Type B pancreatic cell (in vitro differentiated cells): ENCODE results near the gene SCAMP5. TPM values are rescaled to one million over a fixed set of nuclear protein-coding genes. Genes with fewer than 3 reads are reported as not detected.

Experiments used
- DNase-seq: peaks from one replicate; pipeline ENCODE4 v3.0.0; 2021; ENCODE audit warnings: mixed read lengths; ENCODE audit not compliant: unreplicated experiment; ENCODE audit errors: extremely low spot score
- H3K27ac Mint-ChIP-seq: 2 replicates; pipeline ENCODE4 v1.8.0; 2021; ENCODE audit warnings: mild to moderate bottlenecking, mixed read lengths
- H3K27me3 Mint-ChIP-seq: 2 replicates; pipeline ENCODE4 v1.8.0; 2021; ENCODE audit warnings: mixed read lengths
- H3K36me3 Mint-ChIP-seq: 2 replicates; pipeline ENCODE4 v1.8.0; 2021; ENCODE audit warnings: mixed read lengths
- H3K4me1 Mint-ChIP-seq: one replicate; pipeline ENCODE4 v1.8.0; 2021; ENCODE audit warnings: mixed read lengths; ENCODE audit not compliant: unreplicated experiment
- H3K4me3 Mint-ChIP-seq: 2 replicates; pipeline ENCODE4 v1.8.0; 2021; ENCODE audit warnings: mild to moderate bottlenecking, mixed read lengths
- H3K9me3 Mint-ChIP-seq: 2 replicates; pipeline ENCODE4 v1.8.0; 2021; ENCODE audit warnings: mixed read lengths
- CTCF ChIP-seq: fragments of 200-600 bp; sonication (generic); conservative IDR thresholded peaks from 2 replicates; pipeline ENCODE4 v1.5.0; 2021; ENCODE audit warnings: antibody characterized with exemption, mild to moderate bottlenecking
- total RNA-seq: library from RNA; stranded (reverse); gene quantifications from 2 replicates; pipeline ENCODE4 v1.2.1, GENCODE V29; 2021; ENCODE audit warnings: low replicate concordance

Gene SCAMP5
- total RNA-seq, 1 donor from 2014 or later, result 38.1 TPM

- H3K4me3 Mint-ChIP-seq, result peak overlapping the region; percentile 85
- no peak for TF ChIP-seq CTCF
- no peak for DNase-seq
- no peaks in the 10 kb centered on the region for H3K9me3 Mint-ChIP-seq
- no peaks in the 10 kb centered on the region for H3K36me3 Mint-ChIP-seq
- H3K27ac Mint-ChIP-seq, result peak overlapping the region; percentile 33
- H3K27me3 Mint-ChIP-seq, result peaks cover 77% of the 10 kb centered on the region
- H3K4me1 Mint-ChIP-seq, result peaks cover 10% of the 10 kb centered on the region
Measured at GRCh38 chr15:74959586-74959939, 35.8 kb upstream of the SCAMP5 start.

GRCh38 chr15:74960286-74960685 lies 35.1 kb upstream of the SCAMP5 start:
- Mint-ChIP-seq H3K36me3 (no peaks in the 10 kb centered on the region), H3K27me3 (peaks cover 79% of the 10 kb centered on the region), H3K4me1 (peaks cover 16% of the 10 kb centered on the region), H3K4me3 (no peak overlapping the region), H3K27ac (no peak overlapping the region), H3K9me3 (no peaks in the 10 kb centered on the region)
- DNase-seq, result no peak
- no peak for TF ChIP-seq CTCF

GRCh38 chr15:74960995-74961588 lies 34.3 kb upstream of the SCAMP5 start:
- H3K27me3 Mint-ChIP-seq, result peaks cover 75% of the 10 kb centered on the region
- H3K27ac Mint-ChIP-seq, result peak overlapping the region; percentile 35
- no peak overlapping the region for H3K4me3 Mint-ChIP-seq
- H3K9me3 Mint-ChIP-seq, result no peaks in the 10 kb centered on the region
- TF ChIP-seq CTCF, result no peak
- H3K4me1 Mint-ChIP-seq, result peaks cover 18% of the 10 kb centered on the region
- no peaks in the 10 kb centered on the region for H3K36me3 Mint-ChIP-seq
- DNase-seq, result no peak

GRCh38 chr15:74961616-74962015 lies 33.7 kb upstream of the SCAMP5 start:
- H3K27me3 Mint-ChIP-seq, result peaks cover 75% of the 10 kb centered on the region
- H3K4me1 Mint-ChIP-seq, result peaks cover 18% of the 10 kb centered on the region
- H3K9me3 Mint-ChIP-seq, result no peaks in the 10 kb centered on the region
- no peak for TF ChIP-seq CTCF
- no peak for DNase-seq
- H3K4me3 Mint-ChIP-seq, result no peak overlapping the region
- no peaks in the 10 kb centered on the region for H3K36me3 Mint-ChIP-seq
- peak overlapping the region; percentile 35 for H3K27ac Mint-ChIP-seq

- TF ChIP-seq CTCF, result no peak
- H3K36me3 Mint-ChIP-seq, result no peaks in the 10 kb centered on the region
- no peak for DNase-seq
- no peaks in the 10 kb centered on the region for H3K9me3 Mint-ChIP-seq
- H3K4me1 Mint-ChIP-seq, result peaks cover 18% of the 10 kb centered on the region
- H3K27ac Mint-ChIP-seq, result no peak overlapping the region
- no peak overlapping the region for H3K4me3 Mint-ChIP-seq
- H3K27me3 Mint-ChIP-seq, result peaks cover 75% of the 10 kb centered on the region
Measured at GRCh38 chr15:74962219-74962618, 33.1 kb upstream of the SCAMP5 start.

GRCh38 chr15:74962671-74963070 lies 32.7 kb upstream of the SCAMP5 start:
- H3K27ac Mint-ChIP-seq, result no peak overlapping the region
- peaks cover 71% of the 10 kb centered on the region for H3K27me3 Mint-ChIP-seq
- no peak for DNase-seq
- H3K36me3 Mint-ChIP-seq, result no peaks in the 10 kb centered on the region
- no peaks in the 10 kb centered on the region for H3K9me3 Mint-ChIP-seq
- no peak for TF ChIP-seq CTCF
- peaks cover 18% of the 10 kb centered on the region for H3K4me1 Mint-ChIP-seq
- H3K4me3 Mint-ChIP-seq, result no peak overlapping the region
